Measurements from ENCODE around the gene ESRRG. TPM values are rescaled to one million over a fixed set of nuclear protein-coding genes. Genes with fewer than 3 reads are reported as not detected.

Gene ESRRG
- total RNA-seq, 1 donor from 2014 or later = not detected

DNA sequence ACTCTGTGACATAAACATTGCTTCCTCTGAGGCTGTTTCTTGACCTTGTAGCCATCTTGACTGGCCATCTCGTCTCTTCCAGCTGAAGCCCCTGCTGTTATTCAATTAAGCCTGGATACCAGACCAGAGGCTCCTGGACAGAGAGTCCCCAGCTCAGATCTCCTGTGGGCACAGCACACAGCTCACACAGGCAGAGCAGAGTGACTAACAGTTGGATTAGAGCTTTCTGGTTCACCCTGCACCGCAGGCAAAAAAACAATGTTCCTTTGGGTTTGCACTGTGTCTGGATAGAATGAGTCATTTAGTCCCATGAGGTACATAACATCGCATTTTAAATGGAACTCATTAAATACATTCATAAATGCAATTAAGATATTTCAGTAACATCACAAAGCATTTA lies 266.5 kb downstream of the ESRRG start:
- no peaks in the 10 kb centered on the region for H3K4me1 ChIP-seq
- intact Hi-C loops (cut with DNase I) = no loop called here
- no peak overlapping the region for H3K4me3 ChIP-seq
- no peaks in the 10 kb centered on the region for H3K9me3 ChIP-seq
- H3K27me3 ChIP-seq = no peaks in the 10 kb centered on the region
- H3K36me3 ChIP-seq = no peaks in the 10 kb centered on the region
- H3K27ac ChIP-seq = no peak overlapping the region
- DNase-seq (ENCODE audit: low spot score in 2 of 2) = no peak
- no peak for TF ChIP-seq CTCF (IDR thresholded peaks at IDR 0.05)

DNA sequence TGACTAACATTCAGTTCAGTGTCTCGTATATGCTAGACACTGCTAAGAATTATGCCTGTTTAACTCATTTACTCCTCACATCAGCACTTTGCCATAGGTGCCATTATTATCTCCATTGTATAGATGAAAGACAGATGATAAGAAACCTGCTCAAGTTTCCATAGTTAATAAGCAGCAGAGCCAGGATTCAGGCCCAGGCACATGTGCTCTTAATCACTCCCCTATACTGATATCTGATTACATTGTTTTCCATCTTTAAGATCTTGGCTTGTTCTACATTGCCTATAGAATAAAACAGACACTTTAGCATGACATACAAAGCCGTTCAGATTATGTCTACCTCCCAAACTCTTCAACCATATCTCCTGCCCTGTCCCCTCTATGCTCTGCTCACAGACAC lies 269.5 kb downstream of the ESRRG start:
- no peak for TF ChIP-seq CTCF (IDR thresholded peaks at IDR 0.05)
- intact Hi-C loops (cut with DNase I) = no loop called here
- DNase-seq (ENCODE audit: low spot score in 2 of 2) = no peak
- Histone ChIP-seq H3K4me1 (no peaks in the 10 kb centered on the region), H3K9me3 (no peaks in the 10 kb centered on the region), H3K36me3 (no peaks in the 10 kb centered on the region), H3K27ac (no peak overlapping the region), H3K4me3 (no peak overlapping the region), H3K27me3 (no peaks in the 10 kb centered on the region)
